IPS-20b (cell line): ENCODE data around the gene ADAMTS13.

Experiments
- H3K27ac ChIP-seq: one replicate; pipeline ENCODE4 v1.5.1; 2013; ENCODE audit warnings: low read length
- H3K27me3 ChIP-seq: 2 replicates; pipeline ENCODE4 v1.6.1; 2013; ENCODE audit warnings: mild to moderate bottlenecking, low read length, inconsistent platforms; ENCODE audit not compliant: insufficient read depth
- H3K36me3 ChIP-seq: 2 replicates; pipeline ENCODE4 v1.6.1; 2013; ENCODE audit warnings: low read depth, mild to moderate bottlenecking, inconsistent platforms, low read length, moderate library complexity; ENCODE audit not compliant: insufficient read depth
- H3K4me1 ChIP-seq: 2 replicates; pipeline ENCODE4 v1.6.1; 2013; ENCODE audit warnings: mild to moderate bottlenecking, control low read depth, inconsistent platforms, low read length, moderate library complexity; ENCODE audit not compliant: insufficient read depth
- H3K4me3 ChIP-seq: 2 replicates; pipeline ENCODE4 v1.5.1; 2013; ENCODE audit warnings: mild to moderate bottlenecking, low read length, inconsistent platforms
- H3K9ac ChIP-seq: 2 replicates; pipeline ENCODE4 v1.6.1; 2013; ENCODE audit warnings: low read depth, mild to moderate bottlenecking, inconsistent platforms, low read length, moderate library complexity
- H3K9me3 ChIP-seq: 2 replicates; pipeline ENCODE4 v1.6.1; 2013; ENCODE audit warnings: mild to moderate bottlenecking, low read depth, low read length, inconsistent platforms; ENCODE audit not compliant: insufficient read depth

ADAMTS13 gene

DNA sequence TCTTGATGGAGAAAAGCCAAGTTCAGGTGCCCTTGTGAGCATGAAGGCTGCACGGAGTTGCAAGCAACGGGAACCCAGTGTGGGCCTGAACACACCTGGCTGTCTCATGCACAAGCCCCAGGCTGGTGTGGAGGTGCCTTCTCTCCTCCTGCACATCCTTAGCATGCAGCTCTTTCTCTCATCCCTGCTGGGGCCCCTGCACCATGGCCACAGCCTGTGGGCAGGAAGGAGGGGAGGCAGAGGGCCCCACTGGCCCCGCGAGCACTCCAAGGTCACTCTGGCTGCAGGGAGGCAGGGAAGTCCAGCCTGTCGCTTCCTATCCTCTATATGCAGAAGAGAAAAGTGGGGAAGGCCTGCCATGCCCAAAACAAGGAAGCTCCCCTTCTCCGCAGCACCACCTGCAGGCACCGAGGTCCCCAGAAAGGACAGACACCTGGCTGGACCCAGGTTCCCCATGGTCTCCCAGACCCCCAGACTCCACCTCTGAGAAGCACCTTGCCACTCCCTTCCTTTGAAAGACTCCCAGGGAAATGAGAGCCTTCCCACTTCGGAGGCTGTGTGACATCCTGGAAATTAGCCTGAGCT lies 27.4 kb upstream of the ADAMTS13 start:
- peaks cover 6% of the 10 kb centered on the region; the same call in 1 of the 2 replicates for H3K27me3 ChIP-seq

GRCh38 chr9:133396952-133397351 lies 25.2 kb upstream of the ADAMTS13 start:
- no peaks in the 10 kb centered on the region for H3K36me3 ChIP-seq
- peaks cover 6% of the 10 kb centered on the region; the same call in 1 of the 2 replicates for H3K27me3 ChIP-seq
- H3K4me3 ChIP-seq = no peak overlapping the region

More for the DNA sequence above, 27.4 kb upstream of the ADAMTS13 start:
- Histone ChIP-seq H3K27ac (no peak overlapping the region), H3K36me3 (no peaks in the 10 kb centered on the region), H3K4me3 (no peak overlapping the region), H3K9me3 (no peaks in the 10 kb centered on the region), H3K9ac (no peak overlapping the region), H3K4me1 (no peaks in the 10 kb centered on the region)

DNA sequence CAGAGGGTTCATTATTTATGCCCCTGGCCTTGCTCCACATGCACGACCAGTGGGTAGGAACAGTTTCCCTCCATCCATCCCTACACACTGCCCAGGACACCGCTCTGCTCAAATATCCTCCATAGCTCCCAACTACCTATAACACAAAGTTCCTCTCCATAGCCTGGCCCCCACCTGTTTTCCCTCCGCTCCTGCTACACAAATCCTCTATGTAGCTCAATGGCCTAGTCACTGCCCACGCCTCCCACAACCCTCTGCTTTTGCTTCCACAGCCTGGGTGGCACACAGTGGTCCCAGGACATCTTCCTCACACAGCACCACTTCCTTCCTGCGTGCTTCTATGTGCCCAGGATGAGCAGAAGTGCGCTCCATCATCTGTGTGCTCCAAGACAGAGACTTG lies 24.8 kb upstream of the ADAMTS13 start:
- H3K4me1 ChIP-seq = no peaks in the 10 kb centered on the region
- H3K4me3 ChIP-seq = no peak overlapping the region
- H3K9ac ChIP-seq = no peak overlapping the region
- H3K27ac ChIP-seq = no peak overlapping the region
- H3K27me3 ChIP-seq = peaks cover 6% of the 10 kb centered on the region; the same call in 1 of the 2 replicates
- no peaks in the 10 kb centered on the region for H3K9me3 ChIP-seq
- no peaks in the 10 kb centered on the region for H3K36me3 ChIP-seq

More at GRCh38 chr9:133396952-133397351, 25.2 kb upstream of the ADAMTS13 start:
- no peaks in the 10 kb centered on the region for H3K4me1 ChIP-seq
- no peak overlapping the region for H3K27ac ChIP-seq
- no peaks in the 10 kb centered on the region for H3K9me3 ChIP-seq
- H3K9ac ChIP-seq = no peak overlapping the region

- no peaks in the 10 kb centered on the region for H3K36me3 ChIP-seq
- H3K27ac ChIP-seq = no peak overlapping the region
- no peaks in the 10 kb centered on the region for H3K9me3 ChIP-seq
- peaks cover 6% of the 10 kb centered on the region; the same call in 1 of the 2 replicates for H3K27me3 ChIP-seq
- no peak overlapping the region for H3K4me3 ChIP-seq
- H3K9ac ChIP-seq = no peak overlapping the region
- no peaks in the 10 kb centered on the region for H3K4me1 ChIP-seq
These were observed 24.3 kb upstream of the ADAMTS13 start for GRCh38 chr9:133397895-133398294.

DNA sequence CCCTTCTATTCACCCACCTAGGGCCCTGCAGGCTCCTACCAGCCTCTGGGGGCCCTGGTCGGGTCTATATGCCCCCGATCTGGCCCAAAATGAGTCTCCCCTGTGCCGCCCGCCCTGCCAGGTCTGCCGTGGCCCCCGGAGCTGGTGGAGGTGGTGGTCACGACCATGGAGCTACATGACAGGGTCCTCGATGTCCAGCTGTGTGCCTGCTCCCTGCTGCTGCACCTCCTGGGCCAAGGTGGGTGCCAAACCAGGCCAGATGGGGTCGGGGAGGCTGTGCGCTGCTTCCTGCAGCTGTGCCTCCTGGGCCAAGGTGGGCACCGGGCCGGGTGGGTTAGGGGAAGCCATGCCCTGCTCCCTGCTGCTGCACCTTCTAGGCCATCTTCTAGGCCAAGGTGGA lies 21.9 kb upstream of the ADAMTS13 start:
- Histone ChIP-seq H3K36me3 (peaks cover 8% of the 10 kb centered on the region), H3K4me3 (no peak overlapping the region), H3K27me3 (peaks cover 6% of the 10 kb centered on the region; the same call in 1 of the 2 replicates), H3K9me3 (no peaks in the 10 kb centered on the region), H3K9ac (no peak overlapping the region), H3K4me1 (no peaks in the 10 kb centered on the region), H3K27ac (no peak overlapping the region)

DNA sequence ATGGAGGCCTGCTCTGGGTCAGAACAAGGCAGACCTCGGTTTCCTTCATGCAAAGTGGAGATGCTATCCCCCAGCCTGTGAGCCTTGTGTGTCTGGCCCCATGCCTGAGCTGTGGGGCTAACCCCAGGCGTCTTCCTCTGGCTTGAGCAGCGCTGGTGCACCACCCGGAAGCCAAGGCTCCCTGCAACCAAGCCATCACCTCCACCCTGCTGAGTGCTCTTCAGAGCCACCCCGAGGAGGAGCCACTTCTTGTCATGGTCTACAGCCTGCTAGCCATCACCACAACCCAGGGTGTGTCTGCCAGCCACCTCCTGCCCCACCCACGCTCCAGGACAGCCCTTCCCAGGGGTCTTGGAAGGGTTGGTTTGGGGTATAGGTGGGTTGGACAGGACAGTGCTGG lies 20.6 kb upstream of the ADAMTS13 start:
- Histone ChIP-seq H3K9ac (no peak overlapping the region), H3K36me3 (peaks cover 21% of the 10 kb centered on the region), H3K4me1 (no peaks in the 10 kb centered on the region), H3K4me3 (no peak overlapping the region), H3K27ac (no peak overlapping the region), H3K27me3 (peaks cover 6% of the 10 kb centered on the region; the same call in 1 of the 2 replicates), H3K9me3 (no peaks in the 10 kb centered on the region)

GRCh38 chr9:133402689-133403088 lies 19.5 kb upstream of the ADAMTS13 start:
- H3K4me1 ChIP-seq = no peaks in the 10 kb centered on the region
- no peak overlapping the region for H3K9ac ChIP-seq
- H3K36me3 ChIP-seq = peaks cover 31% of the 10 kb centered on the region
- no peaks in the 10 kb centered on the region for H3K9me3 ChIP-seq
- H3K27ac ChIP-seq = no peak overlapping the region
- peaks cover under 1% of the 10 kb centered on the region; the same call in 1 of the 2 replicates for H3K27me3 ChIP-seq
- no peak overlapping the region for H3K4me3 ChIP-seq

DNA sequence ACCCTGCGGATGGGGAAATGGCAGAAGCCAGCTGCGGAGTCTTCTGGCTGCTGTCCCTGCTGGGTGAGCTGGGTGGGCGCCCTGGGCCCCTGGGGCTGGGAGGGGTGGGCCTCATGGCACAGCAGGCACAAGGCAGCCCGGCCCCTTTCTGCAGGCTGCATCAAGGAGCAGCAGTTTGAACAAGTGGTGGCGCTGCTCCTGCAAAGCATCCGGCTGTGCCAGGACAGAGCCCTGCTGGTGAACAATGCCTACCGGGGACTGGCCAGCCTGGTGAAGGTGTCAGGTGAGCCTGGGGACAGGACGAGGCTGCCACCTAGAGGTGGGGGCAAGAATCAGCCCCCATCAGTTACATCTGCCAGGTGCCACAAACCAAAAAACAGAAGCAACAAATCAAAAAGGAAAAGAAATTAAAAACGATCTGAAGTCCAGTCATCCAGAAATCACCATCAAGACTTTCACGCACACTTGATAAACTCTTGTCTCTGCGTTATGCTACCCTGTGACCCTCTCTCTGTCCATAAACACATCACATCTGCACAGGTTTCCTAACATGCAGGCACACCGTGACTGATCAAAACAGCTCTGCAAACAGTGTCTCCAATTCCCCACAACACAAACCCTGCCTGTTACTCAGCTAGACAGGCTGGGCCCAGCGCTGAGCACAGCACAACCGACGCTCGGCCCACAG lies 18.3 kb upstream of the ADAMTS13 start:
- Histone ChIP-seq H3K4me3 (no peak overlapping the region), H3K4me1 (no peaks in the 10 kb centered on the region), H3K27ac (no peak overlapping the region), H3K9me3 (no peaks in the 10 kb centered on the region), H3K9ac (no peak overlapping the region), H3K36me3 (peaks cover 41% of the 10 kb centered on the region), H3K27me3 (no peaks in the 10 kb centered on the region)

GRCh38 chr9:133404454-133405002 lies 17.6 kb upstream of the ADAMTS13 start:
- Histone ChIP-seq H3K4me1 (no peaks in the 10 kb centered on the region), H3K27ac (no peak overlapping the region), H3K9ac (no peak overlapping the region), H3K4me3 (no peak overlapping the region), H3K9me3 (no peaks in the 10 kb centered on the region), H3K27me3 (no peaks in the 10 kb centered on the region), H3K36me3 (peaks cover 47% of the 10 kb centered on the region)

DNA sequence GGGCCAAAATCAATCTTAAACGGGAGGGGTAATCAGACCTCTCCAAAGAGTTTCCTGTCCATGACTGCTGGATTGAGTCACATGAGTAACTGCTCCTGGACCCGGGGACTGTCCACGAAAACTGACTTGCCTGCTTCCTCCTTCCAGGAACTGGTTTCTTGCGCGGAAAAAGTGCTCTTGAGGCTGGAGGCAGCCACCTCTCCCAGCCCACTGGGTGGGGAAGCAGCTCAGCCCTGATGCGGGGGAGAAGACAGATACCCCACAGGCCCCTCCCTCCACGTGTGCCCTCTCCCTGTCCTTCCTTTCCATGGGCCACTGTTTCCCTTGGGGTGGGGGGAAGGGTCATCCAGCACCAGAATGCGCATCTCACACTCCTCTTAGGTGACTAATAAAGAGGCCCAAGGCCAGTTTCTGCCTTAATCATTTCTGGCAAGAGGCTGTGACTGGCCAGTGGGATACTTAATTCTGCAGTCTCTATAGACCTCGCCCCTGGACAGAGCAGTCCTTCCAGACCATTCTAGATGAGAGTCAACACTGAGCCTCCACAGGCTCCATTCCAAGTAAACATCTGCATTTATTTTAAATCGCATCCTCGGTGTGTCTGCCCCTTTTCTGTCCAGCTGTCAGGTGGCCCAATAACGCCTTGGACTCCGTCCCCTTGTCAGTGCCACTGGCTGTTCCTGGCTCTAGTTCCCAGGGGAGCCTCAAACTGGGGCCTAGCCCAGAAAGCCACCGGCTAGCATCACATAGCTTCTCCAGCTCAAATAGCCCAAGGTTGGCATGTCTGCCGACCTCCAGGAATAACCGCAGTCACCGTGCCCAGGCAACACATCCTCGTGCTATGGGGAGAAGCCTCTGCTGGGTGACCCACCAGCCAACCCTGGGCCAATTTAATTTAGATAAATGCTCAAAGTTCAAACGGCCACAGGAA lies 16.4 kb upstream of the ADAMTS13 start:
- H3K9me3 ChIP-seq = no peaks in the 10 kb centered on the region
- no peak overlapping the region for H3K4me3 ChIP-seq
- no peak overlapping the region for H3K27ac ChIP-seq
- no peak overlapping the region for H3K9ac ChIP-seq
- no peaks in the 10 kb centered on the region for H3K4me1 ChIP-seq
- H3K27me3 ChIP-seq = no peaks in the 10 kb centered on the region
- H3K36me3 ChIP-seq = peaks cover 59% of the 10 kb centered on the region

DNA sequence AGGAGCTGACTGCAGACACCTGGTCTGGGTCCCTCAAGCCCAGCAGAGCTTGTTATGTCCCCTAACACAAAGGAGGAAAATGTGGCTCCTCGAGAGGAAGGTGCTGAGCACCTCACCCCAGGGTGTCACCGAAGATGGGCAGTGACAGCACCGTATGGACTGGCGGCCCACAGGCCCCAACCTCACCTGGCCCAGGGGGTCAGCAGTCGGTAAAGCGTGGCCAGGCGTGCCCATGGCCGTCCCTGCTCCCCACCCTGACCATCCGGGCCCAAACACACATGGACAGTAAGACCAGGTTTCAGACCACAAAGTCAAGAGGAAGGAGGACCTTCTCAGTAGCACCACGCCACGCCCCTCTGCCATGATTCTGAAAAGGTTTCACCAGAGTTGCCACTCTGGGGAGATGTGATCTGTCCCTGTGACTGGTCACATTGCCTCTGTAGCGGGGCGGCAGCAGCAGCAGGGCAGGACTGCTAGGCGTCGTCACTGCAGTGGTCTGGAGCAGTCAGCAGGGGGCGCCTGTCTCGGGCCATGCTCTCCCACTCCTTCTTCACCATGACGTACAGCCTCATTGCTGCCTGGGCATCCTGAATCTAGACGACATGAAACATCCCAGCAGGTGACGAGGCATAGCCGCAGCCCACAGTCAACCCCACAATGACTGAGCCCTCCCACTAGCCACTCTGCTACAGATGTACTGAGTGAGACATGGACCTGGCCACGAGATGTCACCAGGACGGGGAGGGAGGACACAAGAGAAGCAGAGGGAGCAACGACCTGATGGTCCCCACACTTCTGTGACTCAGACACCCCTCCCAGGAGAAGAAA lies 15.5 kb upstream of the ADAMTS13 start:
- no peaks in the 10 kb centered on the region for H3K9me3 ChIP-seq
- no peak overlapping the region for H3K9ac ChIP-seq
- H3K27ac ChIP-seq = no peak overlapping the region
- H3K27me3 ChIP-seq = no peaks in the 10 kb centered on the region
- H3K4me1 ChIP-seq = no peaks in the 10 kb centered on the region
- H3K36me3 ChIP-seq = peaks cover 67% of the 10 kb centered on the region
- H3K4me3 ChIP-seq = no peak overlapping the region
